ENCODE measurements around the gene VPS26B.

GRCh38 chr11:134266841-134267251, 42.4 kb downstream of the VPS26B start:
- TF ChIP-seq CTCF (IDR thresholded peaks at IDR 0.05; ENCODE audit: borderline replicate concordance, extremely low read depth, low read length, poor library complexity, severe bottlenecking) (no peak), EZH2 (IDR thresholded peaks at IDR 0.05; ENCODE audit: borderline replicate concordance, low read depth, low read length, severe bottlenecking) (no peak)
